ENCODE data around the gene CCL20.

DNA sequence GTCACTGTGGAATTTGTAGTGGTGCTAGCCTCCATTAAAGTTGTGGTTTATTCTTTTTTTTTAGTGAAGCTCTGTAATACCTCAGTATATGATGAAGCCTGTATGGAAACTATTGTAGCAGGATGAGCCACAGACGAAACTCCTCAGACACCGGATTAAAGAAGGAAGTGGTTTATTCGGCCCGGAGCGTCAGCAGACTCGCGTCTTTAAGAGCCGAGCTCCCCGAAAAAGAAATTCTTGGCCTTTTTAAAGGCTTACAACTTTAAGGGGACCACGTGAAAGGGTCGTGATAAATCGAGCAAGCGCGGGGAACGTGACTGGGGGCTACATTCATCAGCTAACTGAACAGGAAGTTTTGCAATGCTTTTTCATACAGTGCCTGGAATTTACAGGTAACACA, 8.1 kb upstream of the CCL20 start:
- TF ChIP-seq, protein P1, sequence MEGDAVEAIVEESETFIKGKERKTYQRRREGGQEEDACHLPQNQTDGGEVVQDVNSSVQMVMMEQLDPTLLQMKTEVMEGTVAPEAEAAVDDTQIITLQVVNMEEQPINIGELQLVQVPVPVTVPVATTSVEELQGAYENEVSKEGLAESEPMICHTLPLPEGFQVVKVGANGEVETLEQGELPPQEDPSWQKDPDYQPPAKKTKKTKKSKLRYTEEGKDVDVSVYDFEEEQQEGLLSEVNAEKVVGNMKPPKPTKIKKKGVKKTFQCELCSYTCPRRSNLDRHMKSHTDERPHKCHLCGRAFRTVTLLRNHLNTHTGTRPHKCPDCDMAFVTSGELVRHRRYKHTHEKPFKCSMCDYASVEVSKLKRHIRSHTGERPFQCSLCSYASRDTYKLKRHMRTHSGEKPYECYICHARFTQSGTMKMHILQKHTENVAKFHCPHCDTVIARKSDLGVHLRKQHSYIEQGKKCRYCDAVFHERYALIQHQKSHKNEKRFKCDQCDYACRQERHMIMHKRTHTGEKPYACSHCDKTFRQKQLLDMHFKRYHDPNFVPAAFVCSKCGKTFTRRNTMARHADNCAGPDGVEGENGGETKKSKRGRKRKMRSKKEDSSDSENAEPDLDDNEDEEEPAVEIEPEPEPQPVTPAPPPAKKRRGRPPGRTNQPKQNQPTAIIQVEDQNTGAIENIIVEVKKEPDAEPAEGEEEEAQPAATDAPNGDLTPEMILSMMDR (IDR thresholded peaks at IDR 0.05 in 8 of 11, conservative IDR thresholded peaks at IDR 0.05 in 3 of 11): no peak
- TF ChIP-seq POLR2A (IDR thresholded peaks at IDR 0.05): no peak
